SK-N-MC (cell line): ENCODE data around the gene ZC2HC1B.

Experiments
- EZH2 ChIP-seq: fragments of 200-600 bp; sonication (generic); IDR thresholded peaks from one replicate; pipeline ENCODE4 v1.6.1; 2017; ENCODE audit warnings: antibody characterized with exemption
- FOXP2 ChIP-seq: optimal IDR thresholded peaks from 2 replicates; pipeline ENCODE3; 2011; ENCODE audit warnings: mild to moderate bottlenecking, moderate library complexity; ENCODE audit not compliant: insufficient read depth; ENCODE audit errors: extremely low read length, control extremely low read depth
- POLR2AphosphoS5 ChIP-seq: IDR thresholded peaks from 2 replicates; pipeline ENCODE4 v1.6.1; 2012; ENCODE audit warnings: mild to moderate bottlenecking, low read depth, low read length, borderline replicate concordance

- TF ChIP-seq POLR2AphosphoS5 (no peak), EZH2 (no peak), FOXP2 (no peak)
These were observed 87.9 kb downstream of the ZC2HC1B start for GRCh38 chr6:143952060-143952778.
